Stimulated activated naive CD8-positive, alpha-beta T cell treated with anti-CD3 and anti-CD28 coated beads, Interleukin-15, Interleukin-2, amounts not matched to agents 100 ng/mL and 50 ng/mL, for 24 hours (primary cell): ENCODE data around the gene SP100.
"Not testable (repeated sequence)": the region's sequence is repeated elsewhere in the genome, so short reads cannot be mapped to it uniquely, and the experiment has no call there.

Experiments used
- H3K27ac Mint-ChIP-seq: one replicate; pipeline ENCODE4 v1.8.0; 2021; ENCODE audit warnings: mild to moderate bottlenecking, mixed read lengths
- H3K27me3 Mint-ChIP-seq: one replicate; pipeline ENCODE4 v1.8.0; 2021; ENCODE audit warnings: mixed read lengths
- H3K36me3 Mint-ChIP-seq: one replicate; pipeline ENCODE4 v1.8.0; 2021; ENCODE audit warnings: low read depth, mixed read lengths
- H3K4me1 Mint-ChIP-seq: one replicate; pipeline ENCODE4 v1.8.0; 2021; ENCODE audit warnings: low read depth, mixed read lengths
- H3K4me3 Mint-ChIP-seq: one replicate; pipeline ENCODE4 v1.8.0; 2021; ENCODE audit warnings: mild to moderate bottlenecking, mixed read lengths
- H3K9me3 Mint-ChIP-seq: one replicate; pipeline ENCODE4 v1.8.0; 2021; ENCODE audit warnings: mixed read lengths

Gene SP100

DNA sequence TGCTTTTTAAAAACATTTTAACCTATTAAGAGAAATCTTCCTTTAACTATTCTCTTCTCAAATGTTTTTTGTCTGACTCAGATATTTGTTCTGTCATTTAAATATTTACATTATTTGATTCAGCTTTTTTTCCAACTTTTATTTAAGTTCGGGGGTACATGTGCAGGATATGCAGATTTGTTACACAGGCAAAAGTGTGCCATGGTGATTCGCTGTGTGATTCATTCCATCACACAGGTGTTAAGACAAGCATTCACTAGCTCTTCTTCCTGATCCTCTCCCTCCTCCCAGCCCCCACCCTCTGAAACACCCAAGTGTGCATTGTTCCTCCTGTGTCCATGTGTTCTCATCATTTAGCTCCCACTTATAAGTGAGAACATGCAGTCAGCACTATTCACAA, 19.4 kb downstream of the SP100 start:
- Mint-ChIP-seq H3K4me1 (peaks cover 73% of the 10 kb centered on the region), H3K36me3 (peaks cover 75% of the 10 kb centered on the region), H3K27ac (peak overlapping the region; percentile 77), H3K9me3 (peaks cover 7% of the 10 kb centered on the region), H3K27me3 (no peaks in the 10 kb centered on the region), H3K4me3 (no peak overlapping the region)

DNA sequence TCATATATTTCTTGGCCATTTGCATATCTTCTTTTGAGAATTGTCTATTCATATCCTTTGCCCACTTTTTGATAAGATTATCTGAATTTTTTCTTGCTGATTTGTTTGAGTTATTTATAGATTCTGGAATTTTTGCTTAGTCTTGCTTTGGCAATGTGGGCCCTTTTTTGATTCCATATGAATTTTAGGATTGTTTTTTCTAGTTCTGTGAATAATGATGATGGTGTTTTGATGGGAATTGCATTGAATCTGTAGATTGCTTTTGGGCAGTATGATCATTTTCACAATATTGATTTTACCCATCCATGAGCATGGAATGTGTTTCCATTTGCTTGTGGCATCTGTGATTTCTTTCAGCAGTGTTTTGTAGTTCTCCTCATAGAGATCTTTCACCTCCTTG, 23.1 kb downstream of the SP100 start:
- H3K27me3 Mint-ChIP-seq, H3K9me3 Mint-ChIP-seq: not testable (repeated sequence)
- Mint-ChIP-seq H3K4me3 (peak overlapping the region; percentile 63), H3K36me3 (peaks cover 66% of the 10 kb centered on the region), H3K4me1 (peaks cover 78% of the 10 kb centered on the region), H3K27ac (peak overlapping the region; percentile 87)

- Mint-ChIP-seq H3K4me1 (peaks cover 78% of the 10 kb centered on the region), H3K36me3 (peaks cover 66% of the 10 kb centered on the region), H3K4me3 (peak overlapping the region; percentile 63), H3K27me3 (no peaks in the 10 kb centered on the region), H3K9me3 (peaks cover 3% of the 10 kb centered on the region), H3K27ac (peak overlapping the region; percentile 87)
These were observed 23.6 kb downstream of the SP100 start for GRCh38 chr2:230439590-230439989.

DNA sequence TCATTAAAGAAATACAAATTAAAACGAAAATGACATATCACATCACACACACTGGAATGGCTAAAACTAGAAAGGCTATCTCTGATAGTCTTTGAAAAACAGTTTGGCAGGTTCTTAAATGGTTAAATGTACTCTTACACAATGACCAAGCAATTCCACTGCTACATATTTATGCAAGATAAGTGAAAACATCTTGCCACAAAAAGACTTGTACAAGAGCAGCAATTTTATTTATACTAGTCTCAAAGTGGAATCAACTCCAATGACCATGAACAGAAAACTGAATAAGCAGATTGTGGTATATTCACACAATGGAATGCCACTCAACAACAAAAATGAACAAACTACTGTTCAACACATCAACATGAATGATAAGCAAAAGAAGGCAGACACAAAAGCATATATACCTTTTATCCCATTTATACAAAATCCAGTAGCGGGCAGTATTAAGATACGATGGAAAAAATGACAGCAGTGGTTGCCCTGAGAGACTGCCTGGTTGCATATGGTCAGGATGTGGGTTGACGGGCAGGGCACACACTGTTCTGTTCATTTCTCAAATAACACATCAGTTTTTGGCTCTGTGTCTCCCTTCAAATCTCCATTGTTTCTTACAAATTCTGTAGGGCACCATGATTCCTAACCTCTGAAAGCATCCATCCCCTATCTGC, 25.4 kb downstream of the SP100 start:
- Mint-ChIP-seq H3K4me3 (peak overlapping the region; percentile 62), H3K27ac (peak overlapping the region; percentile 85), H3K9me3 (no peaks in the 10 kb centered on the region), H3K4me1 (peaks cover 78% of the 10 kb centered on the region), H3K27me3 (no peaks in the 10 kb centered on the region), H3K36me3 (peaks cover 58% of the 10 kb centered on the region)

DNA sequence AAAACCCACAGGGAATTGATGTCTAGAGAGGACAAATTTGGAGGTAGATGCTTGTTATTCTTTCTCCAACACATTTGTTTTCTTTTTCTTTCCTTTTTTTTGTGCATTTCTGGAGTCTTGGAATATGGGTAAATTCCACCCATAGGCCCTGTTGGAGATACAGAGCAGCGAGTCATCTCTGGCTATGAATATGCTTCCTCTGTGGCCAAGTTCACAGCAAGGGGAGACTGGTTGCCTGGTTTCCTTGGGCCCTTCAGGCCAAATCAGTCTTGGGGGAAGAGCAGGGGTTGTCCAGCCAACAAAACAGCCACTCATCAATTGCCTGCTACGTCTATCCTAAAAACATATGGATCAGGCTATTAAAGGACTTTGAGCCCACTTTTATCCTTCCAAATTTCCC, 27.5 kb downstream of the SP100 start:
- H3K4me1 Mint-ChIP-seq = peaks cover 93% of the 10 kb centered on the region
- peak overlapping the region; percentile 45 for H3K27ac Mint-ChIP-seq
- no peak overlapping the region for H3K4me3 Mint-ChIP-seq
- H3K36me3 Mint-ChIP-seq = peaks cover 62% of the 10 kb centered on the region
- H3K27me3 Mint-ChIP-seq = no peaks in the 10 kb centered on the region
- no peaks in the 10 kb centered on the region for H3K9me3 Mint-ChIP-seq

GRCh38 chr2:230444832-230445231, 28.8 kb downstream of the SP100 start:
- Mint-ChIP-seq H3K4me3 (no peak overlapping the region), H3K4me1 (peaks cover 93% of the 10 kb centered on the region), H3K9me3 (no peaks in the 10 kb centered on the region), H3K27ac (no peak overlapping the region), H3K36me3 (peaks cover 63% of the 10 kb centered on the region), H3K27me3 (no peaks in the 10 kb centered on the region)

GRCh38 chr2:230447036-230447435, 31.0 kb downstream of the SP100 start:
- H3K27ac Mint-ChIP-seq = peak overlapping the region; percentile 98
- H3K4me3 Mint-ChIP-seq = no peak overlapping the region
- H3K9me3 Mint-ChIP-seq = no peaks in the 10 kb centered on the region
- no peaks in the 10 kb centered on the region for H3K27me3 Mint-ChIP-seq
- H3K4me1 Mint-ChIP-seq = peaks cover 89% of the 10 kb centered on the region
- peaks cover 83% of the 10 kb centered on the region for H3K36me3 Mint-ChIP-seq

- peaks cover 85% of the 10 kb centered on the region for H3K36me3 Mint-ChIP-seq
- H3K9me3 Mint-ChIP-seq = peaks cover 3% of the 10 kb centered on the region
- no peaks in the 10 kb centered on the region for H3K27me3 Mint-ChIP-seq
- peak overlapping the region; percentile 73 for H3K4me3 Mint-ChIP-seq
- H3K27ac Mint-ChIP-seq = peak overlapping the region; percentile 98
- H3K4me1 Mint-ChIP-seq = peaks cover 84% of the 10 kb centered on the region
These were observed 31.8 kb downstream of the SP100 start for GRCh38 chr2:230447455-230448451.

- Mint-ChIP-seq H3K27ac (peak overlapping the region; percentile 21), H3K4me3 (no peak overlapping the region), H3K36me3 (peaks cover 90% of the 10 kb centered on the region), H3K27me3 (no peaks in the 10 kb centered on the region), H3K9me3 (peaks cover 7% of the 10 kb centered on the region), H3K4me1 (peaks cover 84% of the 10 kb centered on the region)
These were observed 34.0 kb downstream of the SP100 start for GRCh38 chr2:230449901-230450467.

DNA sequence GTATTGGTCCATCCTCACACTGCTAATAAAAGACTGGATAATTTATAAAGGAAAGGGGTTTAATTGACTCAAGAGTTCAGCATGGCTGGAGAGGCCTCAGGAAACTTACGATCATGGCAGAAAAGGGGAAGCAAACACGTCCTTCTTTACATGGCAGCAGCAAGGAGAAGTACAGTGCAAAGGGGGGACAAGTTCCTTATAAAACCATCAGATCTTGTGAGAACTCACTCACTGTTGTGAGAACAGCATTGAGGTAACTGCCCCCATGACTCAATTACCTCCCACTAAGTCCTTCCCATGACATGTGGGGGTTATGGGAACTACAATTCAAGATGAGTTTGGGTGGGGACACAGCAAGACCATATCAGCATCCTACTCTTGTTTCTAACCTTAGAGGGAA, 37.0 kb downstream of the SP100 start:
- no peak overlapping the region for H3K4me3 Mint-ChIP-seq
- H3K36me3 Mint-ChIP-seq = peaks cover 95% of the 10 kb centered on the region
- H3K27ac Mint-ChIP-seq = no peak overlapping the region
- H3K27me3 Mint-ChIP-seq = no peaks in the 10 kb centered on the region
- peaks cover 21% of the 10 kb centered on the region for H3K9me3 Mint-ChIP-seq
- peaks cover 85% of the 10 kb centered on the region for H3K4me1 Mint-ChIP-seq

DNA sequence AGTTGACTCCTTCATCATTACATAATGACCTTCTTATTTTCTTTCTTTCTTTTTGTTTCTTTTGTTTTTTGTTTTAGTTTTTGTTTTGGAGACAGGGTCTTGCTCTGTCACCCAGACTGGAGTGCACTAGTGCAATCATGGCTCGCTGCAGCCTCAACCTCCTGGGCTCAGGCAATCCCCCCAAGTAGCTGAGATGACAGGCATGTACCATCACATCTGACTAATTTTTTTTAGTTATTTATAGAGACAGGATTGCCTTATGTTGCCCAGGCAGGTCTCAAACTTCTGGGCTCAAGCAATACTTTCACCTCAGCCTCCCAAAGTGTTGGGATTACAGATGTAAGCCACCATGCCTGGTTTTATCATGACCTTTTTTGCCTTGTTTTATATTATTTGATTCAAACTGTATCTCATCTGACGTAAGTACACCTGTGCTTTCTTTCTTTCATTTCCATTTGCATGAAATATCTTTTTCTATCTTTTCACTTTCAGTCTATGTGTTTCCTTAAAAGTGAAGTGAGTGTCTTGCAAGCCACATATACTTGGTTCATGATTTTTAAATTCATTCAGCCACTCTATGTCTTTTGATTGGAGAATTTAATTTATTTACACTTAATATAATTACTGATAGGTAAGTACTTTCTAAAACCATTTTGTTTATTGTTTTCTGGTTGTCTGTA, 39.1 kb downstream of the SP100 start:
- Mint-ChIP-seq H3K27me3 (no peaks in the 10 kb centered on the region), H3K4me3 (no peak overlapping the region), H3K27ac (peak overlapping the region; percentile 80)

DNA sequence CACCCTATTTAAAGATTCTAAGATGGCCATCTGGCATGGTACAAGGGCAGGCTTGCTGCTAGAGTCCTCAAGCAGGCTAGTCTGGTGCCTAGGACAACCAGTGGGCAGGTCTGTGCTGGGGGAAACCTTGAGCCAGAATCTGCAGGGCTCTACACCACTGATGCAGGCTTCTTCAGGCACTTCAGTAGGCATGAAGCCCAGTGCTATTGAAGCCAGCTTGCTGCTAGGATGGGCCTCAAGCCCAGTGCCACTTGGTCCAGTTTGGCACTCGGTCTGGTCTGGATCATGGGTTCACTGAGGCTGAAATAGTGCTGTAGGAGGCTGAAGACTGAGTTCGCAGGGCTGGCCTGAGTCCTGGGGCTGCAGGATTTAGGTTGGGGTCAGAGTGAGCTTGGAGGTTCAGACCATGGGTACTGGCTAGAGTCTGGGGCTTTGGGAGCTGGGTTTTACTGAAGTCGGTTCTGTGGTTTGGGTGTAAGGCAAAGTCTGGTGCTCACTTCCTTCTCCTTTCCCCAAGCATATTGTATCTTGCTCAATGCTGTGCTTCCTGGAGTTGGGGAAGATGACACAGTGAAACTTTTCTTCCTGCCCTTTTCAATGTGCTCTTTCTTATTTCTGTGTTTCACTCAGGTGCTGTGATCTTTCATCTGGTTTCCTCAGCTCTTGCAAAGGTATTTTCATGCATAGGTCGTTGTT, 41.2 kb downstream of the SP100 start:
- Mint-ChIP-seq H3K27me3 (no peaks in the 10 kb centered on the region), H3K27ac (peak overlapping the region; percentile 82), H3K9me3 (peaks cover 21% of the 10 kb centered on the region), H3K4me3 (peak overlapping the region; percentile 21), H3K36me3 (peaks cover 92% of the 10 kb centered on the region), H3K4me1 (peaks cover 69% of the 10 kb centered on the region)

More for the DNA sequence above, 39.1 kb downstream of the SP100 start:
- peaks cover 84% of the 10 kb centered on the region for H3K4me1 Mint-ChIP-seq
- peaks cover 21% of the 10 kb centered on the region for H3K9me3 Mint-ChIP-seq
- peaks cover 95% of the 10 kb centered on the region for H3K36me3 Mint-ChIP-seq

DNA sequence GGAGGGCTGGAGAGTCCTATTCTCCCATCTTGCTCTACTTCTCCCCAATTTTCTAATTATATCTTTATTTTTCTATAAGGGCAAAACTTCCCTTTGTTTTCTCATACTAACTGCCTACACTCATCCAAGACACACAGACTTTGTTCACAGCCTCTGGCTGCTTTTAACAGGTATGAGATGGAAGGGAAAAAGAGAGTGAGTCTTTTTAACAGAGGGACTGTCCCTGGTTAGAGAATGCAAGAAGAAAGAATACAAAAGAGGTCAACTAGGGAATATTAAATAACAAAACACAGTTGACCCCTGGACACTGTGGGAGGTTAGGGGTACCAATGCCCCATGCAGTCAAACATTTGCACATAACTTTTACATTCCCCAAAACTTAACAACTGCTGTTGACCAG, 41.8 kb downstream of the SP100 start:
- peak overlapping the region; percentile 21 for H3K4me3 Mint-ChIP-seq
- peaks cover 93% of the 10 kb centered on the region for H3K36me3 Mint-ChIP-seq
- peak overlapping the region; percentile 82 for H3K27ac Mint-ChIP-seq
- peaks cover 17% of the 10 kb centered on the region for H3K9me3 Mint-ChIP-seq
- no peaks in the 10 kb centered on the region for H3K27me3 Mint-ChIP-seq
- H3K4me1 Mint-ChIP-seq = peaks cover 67% of the 10 kb centered on the region

DNA sequence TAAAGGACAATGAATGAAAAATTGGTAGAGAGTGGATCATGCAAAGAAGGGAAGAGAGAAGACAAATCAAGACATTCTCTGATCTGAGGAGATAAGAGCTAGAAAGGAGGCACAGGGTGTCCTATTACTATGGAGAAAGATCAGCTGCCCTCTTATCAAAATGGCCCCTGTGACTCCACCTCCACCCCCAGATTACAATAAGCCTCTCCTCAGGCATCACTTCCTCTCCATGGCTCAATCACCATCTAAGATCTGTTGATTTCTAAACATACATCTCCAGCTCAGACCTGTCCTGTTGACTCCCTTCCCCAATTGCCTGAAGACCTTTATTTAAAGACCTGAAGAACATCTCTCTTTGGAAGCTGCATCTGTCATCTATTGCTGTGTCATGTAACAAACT, 43.2 kb downstream of the SP100 start:
- H3K9me3 Mint-ChIP-seq = peaks cover 15% of the 10 kb centered on the region
- peaks cover 93% of the 10 kb centered on the region for H3K36me3 Mint-ChIP-seq
- H3K4me3 Mint-ChIP-seq = no peak overlapping the region
- H3K27me3 Mint-ChIP-seq = no peaks in the 10 kb centered on the region
- H3K27ac Mint-ChIP-seq = peak overlapping the region; percentile 71
- peaks cover 53% of the 10 kb centered on the region for H3K4me1 Mint-ChIP-seq
